ENCODE measurements around the gene LDLRAD2. TPM values are rescaled to one million over a fixed set of nuclear protein-coding genes. Genes with fewer than 3 reads are reported as not detected.

LDLRAD2 gene
- polyA plus RNA-seq, 1 of the 3 experiments (the other 2 are of a cell fraction), result 0.02 TPM

GRCh38 chr1:21822349-21822748, 10.3 kb downstream of the LDLRAD2 start:
- Histone ChIP-seq H3K9me2 (no peaks in the 10 kb centered on the region), H3K4me1 (ENCODE audit: control insufficient read depth in 1 of 2, insufficient read depth in 2 of 2, low read depth in 1 of 2, low read length in 1 of 2) (no peaks in the 10 kb centered on the region), H3K9ac (no peak overlapping the region), H3K4me3 (ENCODE audit: low read depth in 2 of 2, low read length in 1 of 2) (no peak overlapping the region), H3K27me3 (ENCODE audit: insufficient read depth) (no peaks in the 10 kb centered on the region), H2AFZ (ENCODE audit: low read depth) (no peak overlapping the region), H3K36me3 (replicated peaks in 1 of 2; ENCODE audit: control insufficient read depth in 1 of 2, insufficient read depth in 2 of 2, low read length in 1 of 2) (peaks cover 9 to 23% of the 10 kb centered on the region in 2 experiments), H3K9me3 (no peaks in the 10 kb centered on the region), H3K4me2 (no peak overlapping the region), H4K20me1 (ENCODE audit: insufficient read depth) (no peaks in the 10 kb centered on the region), H3F3A (replicated peaks; ENCODE audit: insufficient read depth) (peaks cover 6% of the 10 kb centered on the region), H3K27ac (ENCODE audit: low read depth in 2 of 2, low read length in 1 of 2) (no peak overlapping the region), H3K79me2 (ENCODE audit: insufficient read depth) (no peaks in the 10 kb centered on the region)
- peak; percentile 66 for DNase-seq
- ChIA-PET POLR2A (no interaction called here), CTCF (interaction anchor here (1.4 kb wide), 1 partner anchor 8 kb away, joined by 5 read pairs; no protein-coding TSS in a partner anchor)
- WGBS (ENCODE audit: low lambda C conversion rate), result 75% methylated on average over 2 of the region's 9 CpGs
- no peak for TF ChIP-seq TCF12 (IDR thresholded peaks at IDR 0.05)
- TF ChIP-seq REST (IDR thresholded peaks at IDR 0.05; ENCODE audit: low read depth, low read length), result no peak
- no peak for TF ChIP-seq SMC3 (IDR thresholded peaks at IDR 0.05; ENCODE audit: low read depth, low read length)
- TF ChIP-seq MXI1 (IDR thresholded peaks at IDR 0.05; ENCODE audit: low read depth, low read length), result no peak
- no peak for TF ChIP-seq RAD21 (IDR thresholded peaks at IDR 0.05; ENCODE audit: low read length)
- TF ChIP-seq GATA2 (CRISPR knock-in tag; IDR thresholded peaks at IDR 0.05), result no peak
- no peak for TF ChIP-seq USF1 (IDR thresholded peaks at IDR 0.05; ENCODE audit: borderline replicate concordance, low read depth)
- TF ChIP-seq FOXM1 (IDR thresholded peaks at IDR 0.05; ENCODE audit: low read depth), result no peak
- no peak for TF ChIP-seq NRF1 (IDR thresholded peaks at IDR 0.05; ENCODE audit: low read depth, low read length)
- no peak for TF ChIP-seq TAF1 (IDR thresholded peaks at IDR 0.05; ENCODE audit: borderline replicate concordance, low read depth, low read length)
- TF ChIP-seq FOXJ3 (CRISPR knock-in tag; IDR thresholded peaks at IDR 0.05), result no peak
- TF ChIP-seq ZBTB33 (IDR thresholded peaks at IDR 0.05; ENCODE audit: borderline replicate concordance, low read depth), result no peak
- TF ChIP-seq CHD2 (IDR thresholded peaks at IDR 0.05; ENCODE audit: low read length, partially characterized antibody), result no peak
- no peak for TF ChIP-seq USF2 (IDR thresholded peaks at IDR 0.05; ENCODE audit: borderline replicate concordance, low read depth, low read length)

Data from SK-N-SH (cell line).